Stimulated activated CD4-positive, alpha-beta T cell treated with anti-CD3 and anti-CD28 coated beads, Interleukin-15, amount 100 ng/mL, for 48 hours (primary cell): Measurements from ENCODE around the gene RBMS2.
A peak's percentile ranks its signal among the peaks of the same experiment; 100 is the strongest.

ENCODE experiments used
- DNase-seq, 2 donors: peaks; one replicate each; pipeline ENCODE4 v3.0.0-alpha.2; 2020; ENCODE audit warnings: low read depth in 2 of 2

The RBMS2 gene

DNA sequence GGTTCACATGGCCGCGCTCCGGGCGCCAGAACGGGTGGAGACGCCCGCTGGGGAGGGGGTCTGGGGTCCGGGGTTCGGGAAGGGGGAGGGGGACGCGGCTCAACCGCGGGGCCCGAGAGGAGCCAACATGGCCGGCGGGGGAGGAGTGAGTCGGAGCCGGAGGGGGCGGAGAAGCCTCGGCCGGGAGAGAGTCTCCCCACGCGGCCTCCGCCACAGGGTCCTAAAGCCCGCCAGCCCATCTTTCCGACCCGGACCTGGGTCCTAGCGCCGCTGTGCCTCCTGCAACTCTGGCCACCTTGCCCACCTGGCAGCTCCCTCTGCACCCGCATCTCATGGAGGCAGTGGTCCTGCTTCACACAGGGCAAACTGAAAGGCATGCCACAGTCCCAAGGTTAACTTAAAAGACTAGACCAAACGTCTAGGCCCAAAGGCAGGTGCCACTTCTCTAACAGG, 108.6 kb downstream of the RBMS2 start, which contains the start of gene BAZ2A:
Gene BAZ2A (minus strand): TSS at position 147 of the 453 bp plus-strand sequence. CDS start 12,796 bp downstream, outside the sequence.
- DNase-seq, result peak; percentile 74 to 87

DNA sequence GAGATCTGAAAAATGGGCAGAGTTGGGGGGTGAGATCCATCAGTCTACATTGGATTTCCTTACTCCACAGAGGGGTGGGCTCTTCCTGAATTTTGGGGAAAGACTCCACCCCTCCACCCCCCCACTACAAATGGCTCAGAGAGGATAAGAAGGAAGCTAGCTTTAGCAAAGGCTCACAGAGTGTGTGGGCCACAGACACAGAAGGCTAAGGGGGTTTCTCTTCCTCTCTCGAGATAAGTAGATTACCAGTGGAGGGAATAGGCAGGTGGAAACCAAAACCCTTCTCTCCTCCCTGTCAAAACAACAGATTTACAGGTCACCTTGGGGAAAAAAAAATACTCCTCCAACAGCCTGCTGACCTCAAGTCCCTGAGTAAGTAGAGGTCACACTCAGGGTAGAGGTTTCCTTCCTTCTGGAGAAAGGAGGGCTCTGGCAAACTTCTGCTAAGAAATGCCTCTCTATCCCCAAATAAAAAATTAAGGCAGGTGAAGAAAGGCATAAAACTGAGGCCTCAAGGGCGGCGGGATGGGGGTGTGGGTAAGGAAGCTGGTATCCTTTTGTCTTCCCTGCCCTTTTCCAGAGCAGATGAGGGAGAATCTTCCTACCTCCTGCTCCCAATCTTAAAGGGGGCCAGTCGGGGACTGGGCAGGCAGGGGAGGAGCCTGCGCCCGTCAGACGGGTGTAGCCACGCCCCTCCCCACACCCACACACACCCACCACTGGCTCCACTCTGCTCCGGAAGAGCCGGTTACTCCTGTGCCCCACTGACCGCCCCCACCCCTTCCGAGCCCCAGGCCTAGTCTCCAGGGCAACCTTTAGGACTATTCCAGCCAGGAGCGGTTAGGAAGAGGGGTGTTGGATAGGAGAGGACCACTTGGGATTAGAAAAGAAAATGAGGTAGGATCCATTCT, 110.4 kb downstream of the RBMS2 start:
- DNase-seq, result peak in 1 of 2 donors; percentile 54

DNA sequence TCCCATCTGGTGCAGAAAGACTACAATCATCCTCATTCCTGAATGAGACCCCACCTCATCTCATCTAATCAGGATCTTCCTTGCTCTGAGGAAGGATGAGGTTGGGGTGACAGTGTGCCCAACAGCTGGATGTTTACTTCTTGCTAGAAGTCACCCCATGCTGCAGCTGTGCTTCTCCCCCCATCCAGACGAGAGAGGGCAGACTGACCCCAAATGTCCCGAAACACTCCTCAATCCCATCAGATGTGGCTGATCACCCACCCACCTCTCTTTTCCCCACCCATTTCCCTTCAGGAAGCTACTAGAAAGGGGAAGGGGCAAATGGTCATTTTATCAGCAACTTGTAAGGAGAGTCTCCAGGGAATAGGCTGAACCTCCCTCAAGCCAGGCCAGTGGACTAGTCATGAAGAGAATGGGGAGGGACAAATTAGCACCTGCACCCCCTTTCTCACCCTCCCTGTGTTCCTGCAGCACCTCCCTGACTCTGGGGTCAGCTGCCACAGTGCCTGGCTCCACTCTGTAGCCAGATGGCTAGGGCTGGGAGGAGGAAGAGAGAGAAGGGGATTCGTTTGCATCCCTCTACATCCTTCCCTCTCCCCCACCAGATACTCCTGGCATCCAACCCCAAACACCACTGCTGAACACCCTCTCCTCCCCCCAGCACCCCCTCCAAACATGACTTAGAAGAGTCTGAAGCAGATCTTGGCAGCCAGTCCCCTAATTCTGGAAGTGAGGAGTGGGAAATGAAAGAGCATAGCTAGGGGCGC, 111.3 kb downstream of the RBMS2 start:
- no peak for DNase-seq

DNA sequence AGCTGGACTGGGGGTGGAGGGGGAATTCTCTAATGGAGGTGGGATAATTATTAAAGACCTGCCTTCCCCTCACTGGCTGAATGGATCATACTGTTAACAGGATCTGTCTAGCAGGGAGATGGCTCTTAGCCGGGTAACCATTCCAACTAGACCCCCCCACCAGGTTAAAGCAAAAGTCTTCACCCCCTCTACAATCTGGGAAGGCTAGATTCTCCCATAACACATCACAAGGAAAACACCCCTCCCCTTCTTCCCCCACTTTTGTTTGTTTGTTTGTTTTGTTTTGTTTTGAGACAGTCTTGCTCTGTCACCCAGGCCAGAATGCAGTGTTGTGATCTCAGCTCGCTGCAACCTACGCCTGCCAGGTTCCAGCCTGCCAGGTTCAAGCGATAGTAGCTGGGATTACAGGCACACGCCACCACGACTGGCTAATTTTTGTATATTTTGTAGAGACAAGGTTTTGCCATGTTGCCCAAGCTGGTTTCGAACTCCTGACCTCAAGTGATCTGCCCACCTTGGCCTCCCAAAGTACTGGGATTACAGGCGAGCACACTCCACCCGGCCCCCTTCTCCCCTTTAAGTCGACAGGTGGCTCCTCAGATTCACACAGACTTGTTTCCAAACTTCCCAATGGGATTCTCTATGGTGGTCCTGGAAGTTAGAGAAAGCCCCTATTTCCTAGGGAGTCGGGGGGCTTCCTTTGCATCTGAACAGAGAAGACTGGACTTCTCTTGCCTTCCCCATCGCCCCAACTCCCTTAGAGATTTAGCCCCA, 112.0 kb downstream of the RBMS2 start:
- DNase-seq, result no peak

DNA sequence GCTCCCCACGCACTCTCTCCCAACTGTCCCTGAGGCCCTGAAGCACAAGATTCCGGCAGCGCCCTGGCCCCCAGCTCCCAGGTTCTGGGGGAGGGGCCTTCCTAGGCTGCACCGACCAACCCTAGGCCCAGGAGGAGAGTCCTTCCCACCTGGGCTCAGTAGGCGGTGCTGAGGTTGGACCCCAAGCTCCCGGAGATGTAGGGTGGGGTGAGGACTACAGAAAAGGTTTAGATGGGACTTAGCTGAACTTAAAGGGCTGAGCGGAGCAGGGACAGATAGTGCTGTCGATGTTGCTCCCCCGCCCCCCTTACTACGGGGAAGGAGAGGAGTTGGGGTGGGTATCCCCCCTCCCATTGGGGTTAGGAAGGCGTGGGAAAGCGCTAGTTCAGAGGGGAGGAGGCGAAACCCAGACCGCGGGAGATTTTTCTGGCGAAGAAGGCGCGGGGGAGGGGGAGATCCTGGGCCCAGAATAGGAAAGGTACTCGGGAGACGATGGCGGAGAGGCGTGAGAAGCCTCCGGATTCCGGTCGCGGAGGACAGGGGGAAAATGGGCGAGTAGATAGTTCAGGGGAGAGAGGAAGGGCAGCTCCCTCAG, 112.7 kb downstream of the RBMS2 start:
- DNase-seq, result no peak

DNA sequence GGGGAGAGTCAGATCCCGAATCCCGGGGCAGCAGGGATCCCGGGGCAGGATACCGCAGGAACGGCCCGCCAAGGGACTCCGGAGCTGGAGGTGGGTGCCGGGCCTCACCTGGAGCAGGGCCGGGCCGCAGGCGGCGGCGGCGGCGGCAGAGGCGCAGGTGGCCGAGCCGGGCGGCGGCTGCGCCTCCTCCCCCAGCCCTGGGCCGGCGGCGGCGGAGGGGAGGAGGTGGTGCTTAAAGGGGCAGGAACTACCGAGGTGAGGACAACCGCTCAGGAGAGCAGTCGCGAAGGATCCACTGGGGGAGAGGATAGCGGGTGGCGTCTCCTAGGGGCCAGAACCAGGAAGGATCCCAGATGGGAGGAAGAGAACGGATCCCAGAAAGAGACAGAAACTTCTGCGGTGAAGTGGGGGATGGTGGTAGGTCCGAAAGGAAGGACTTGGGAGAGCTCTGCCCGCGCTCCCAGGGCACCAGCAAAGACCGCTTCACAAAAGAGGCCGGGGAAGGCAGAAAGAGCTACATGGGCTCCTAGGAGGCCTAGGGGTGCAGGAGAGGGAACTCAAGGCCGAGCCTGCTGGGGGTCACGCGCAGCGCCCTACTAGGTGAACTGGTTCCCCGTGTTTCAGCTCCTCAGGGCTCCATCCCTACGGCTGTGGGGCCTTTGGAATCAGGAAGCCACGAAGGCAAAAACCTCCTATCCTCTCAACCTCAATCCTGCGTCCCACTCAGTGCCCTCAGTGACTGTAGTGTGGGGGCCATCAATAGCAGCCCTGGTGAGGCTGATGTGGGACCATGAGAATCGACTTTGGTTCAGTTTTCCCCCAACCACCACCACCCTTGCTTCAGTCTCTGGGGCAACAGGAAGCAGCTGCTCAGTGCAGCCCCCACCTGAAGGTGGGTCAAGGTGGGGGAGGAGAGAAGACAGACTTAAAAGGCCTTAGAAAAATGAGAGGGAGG, 113.5 kb downstream of the RBMS2 start:
- DNase-seq, result peak in 1 of 2 donors; percentile 47

DNA sequence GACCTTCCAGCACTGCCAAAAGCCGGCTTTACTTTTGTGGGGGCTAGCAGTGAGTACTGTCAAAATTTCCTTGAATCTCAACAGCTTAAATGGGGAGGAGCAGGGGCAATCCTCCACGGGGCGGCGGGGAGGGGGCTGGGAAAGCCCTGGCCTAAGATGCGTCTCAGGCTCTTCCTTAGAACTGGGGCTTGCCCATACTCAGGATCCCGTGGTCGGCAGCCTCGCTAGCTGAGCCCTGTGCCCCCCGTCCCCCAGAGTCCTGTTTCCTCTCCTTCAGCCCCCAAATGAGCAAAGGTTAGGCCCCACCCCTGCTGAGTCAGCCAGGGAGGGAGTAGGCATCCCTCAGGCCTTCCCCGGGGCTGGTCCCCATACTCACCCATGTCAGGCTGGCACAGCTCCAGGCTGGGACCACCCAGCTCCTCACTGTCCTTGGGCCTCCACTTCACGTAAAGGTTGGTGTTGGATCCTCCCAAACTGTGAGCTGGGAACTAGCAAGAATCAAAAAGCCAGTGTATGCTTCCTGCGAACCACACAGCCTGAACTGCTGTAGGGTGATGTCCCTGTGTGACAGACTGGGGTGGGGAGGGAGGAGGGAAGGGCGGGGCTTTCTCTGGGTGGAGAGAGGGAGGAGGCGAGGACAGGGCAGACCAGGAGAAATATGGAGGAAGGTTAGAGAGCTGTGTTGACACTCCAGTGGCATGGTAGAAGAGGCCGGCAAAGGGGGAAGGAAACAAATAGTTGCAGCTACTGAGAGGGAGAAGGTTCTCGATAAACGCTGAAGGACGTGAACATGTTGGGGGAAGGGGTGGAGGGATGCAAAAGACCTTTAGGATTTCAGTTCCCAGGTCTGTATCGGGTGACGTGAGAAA, 114.4 kb downstream of the RBMS2 start:
- peak; percentile 77 to 90 for DNase-seq

DNA sequence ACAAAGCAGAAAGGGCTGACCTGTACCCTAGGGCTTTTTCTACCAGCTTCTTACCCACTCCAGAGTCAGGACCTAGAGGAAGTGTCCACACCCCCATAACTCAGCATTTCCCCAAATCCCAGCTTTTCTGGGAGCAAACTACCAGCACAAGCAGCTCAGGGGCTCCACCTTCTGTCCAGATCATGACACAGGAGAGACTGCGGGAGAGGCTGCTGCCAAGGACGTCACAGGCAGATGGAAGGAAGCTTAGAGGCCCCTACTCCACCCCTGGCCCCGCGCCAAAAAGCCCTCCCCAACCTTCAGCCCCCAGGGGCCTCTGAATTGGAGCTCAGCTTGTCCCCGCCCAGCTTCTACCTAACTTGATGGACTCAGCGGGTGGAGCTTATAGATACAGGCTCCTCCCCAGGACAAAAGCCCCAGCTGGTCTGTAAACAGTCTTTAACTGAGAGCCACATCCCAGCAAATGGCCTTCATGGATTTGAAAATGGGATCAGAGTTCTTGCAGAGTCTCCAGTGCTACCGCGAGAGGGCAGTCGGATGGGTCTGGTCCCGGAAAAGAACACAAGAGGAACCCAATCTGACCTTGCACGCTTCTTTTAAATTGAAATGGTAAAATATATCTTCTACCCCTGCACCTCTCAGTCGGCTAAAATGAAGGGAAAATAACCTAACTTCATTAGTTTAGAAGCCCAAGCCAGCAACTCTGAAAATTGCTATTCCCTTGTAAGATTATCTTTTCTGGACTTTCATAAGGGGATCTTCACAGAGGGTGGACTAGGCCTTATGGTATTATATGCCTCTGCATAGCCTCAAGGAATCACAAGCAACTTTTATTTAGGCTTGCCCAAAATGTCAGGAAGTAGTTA, 115.3 kb downstream of the RBMS2 start:
- DNase-seq, result peak; percentile 88 to 91

DNA sequence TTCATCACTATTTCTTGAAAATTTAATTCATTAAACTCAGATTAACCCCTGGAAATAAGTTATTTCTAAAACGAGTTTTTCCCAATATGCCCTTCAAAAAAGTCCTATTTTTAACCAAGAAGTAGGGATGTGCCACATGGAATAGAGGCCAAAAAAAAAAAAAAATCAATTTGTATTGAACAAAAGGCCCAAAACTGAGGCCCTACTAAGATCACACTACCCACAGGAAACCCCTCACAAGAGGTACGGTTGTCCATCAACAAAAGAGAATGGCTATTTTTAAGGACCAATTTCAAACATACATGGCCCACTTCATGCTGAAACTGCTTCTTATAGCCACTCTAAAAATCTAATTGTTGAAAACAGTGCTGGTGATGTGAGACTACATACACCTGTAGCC, 116.0 kb downstream of the RBMS2 start:
- DNase-seq, result no peak

DNA sequence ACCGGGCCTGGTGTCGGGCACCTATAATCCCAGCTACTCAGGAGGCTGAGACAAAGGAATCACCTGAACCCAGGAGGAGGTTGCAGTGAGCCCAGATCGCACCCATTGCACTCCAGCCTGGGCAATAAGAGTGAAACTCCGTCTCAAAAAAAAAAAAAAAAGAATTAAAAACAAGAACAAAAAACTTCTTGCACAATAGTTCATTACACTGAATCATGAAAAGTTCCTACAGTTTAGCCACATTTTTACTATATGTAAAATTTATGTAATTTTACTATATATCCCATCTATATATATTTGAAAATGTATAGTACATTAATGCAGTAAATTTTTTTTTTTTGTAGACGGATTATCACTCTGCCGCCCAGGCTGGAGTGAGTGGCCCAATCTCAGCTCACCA, 119.6 kb downstream of the RBMS2 start:
- no peak for DNase-seq

DNA sequence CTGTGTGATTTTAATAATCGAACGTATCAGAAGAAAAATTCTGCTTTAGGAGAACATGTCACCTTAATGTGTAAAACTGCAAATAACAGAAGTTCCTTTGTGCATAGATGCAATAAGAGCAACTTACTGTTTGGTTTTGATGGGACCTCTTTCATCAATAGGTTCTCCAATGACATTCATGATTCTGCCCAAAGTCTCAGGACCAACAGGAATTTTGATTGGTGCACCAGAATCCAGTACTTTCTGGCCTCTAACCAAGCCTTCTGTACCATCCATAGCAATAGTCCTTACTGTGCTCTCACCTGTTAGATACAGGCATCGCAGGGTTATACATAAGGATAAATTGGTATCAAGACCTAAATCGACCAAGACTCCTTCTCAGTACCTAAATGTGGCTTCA, 123.0 kb downstream of the RBMS2 start:
- no peak for DNase-seq

DNA sequence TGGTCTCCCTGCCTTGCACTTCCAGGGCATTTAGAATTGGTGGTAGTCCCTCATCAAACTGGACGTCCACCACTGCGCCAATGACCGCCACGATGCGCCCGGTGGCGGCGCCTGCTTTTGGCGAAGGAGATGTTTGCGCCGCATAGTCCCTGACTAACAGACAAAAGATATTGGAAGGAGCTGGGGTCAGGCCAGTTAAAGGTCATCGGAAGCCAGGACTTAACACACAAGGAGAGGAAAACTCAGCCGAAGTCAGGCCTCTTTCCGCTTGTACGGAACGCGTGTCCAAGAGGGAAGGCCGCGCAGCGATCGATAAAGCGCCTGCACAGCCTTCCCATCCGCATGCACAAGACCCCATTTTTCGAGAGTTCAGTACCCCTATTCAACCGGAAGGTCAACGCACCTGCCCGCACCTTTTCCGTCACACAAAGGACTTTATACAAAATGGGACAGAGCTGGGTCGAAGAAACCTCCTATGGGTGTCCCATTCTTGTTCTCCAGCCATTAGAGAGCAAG, 123.6 kb downstream of the RBMS2 start:
- DNase-seq, result no peak
